ENCODE data around the gene FMR1NB.

DNA sequence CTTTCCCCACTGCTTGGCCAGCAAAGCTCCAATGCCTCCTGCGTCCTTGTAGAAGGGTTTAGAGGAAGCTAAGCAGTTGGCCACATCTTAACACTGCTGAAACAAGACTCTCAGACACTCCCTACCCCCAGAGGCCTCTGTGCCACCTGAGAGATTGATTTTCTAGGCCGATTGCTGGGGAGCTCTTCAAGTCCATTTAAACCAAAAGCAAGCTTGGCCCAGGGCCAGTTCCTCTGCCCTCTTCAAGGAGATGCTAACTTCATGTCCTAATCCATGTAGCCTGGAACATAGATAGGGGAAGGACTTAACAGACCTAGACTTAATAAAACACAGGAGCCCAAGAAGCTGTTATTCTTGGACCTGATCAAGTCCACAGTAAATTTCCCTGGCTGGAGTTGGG is 27.2 kb upstream of the FMR1NB start:
- TF ChIP-seq, protein P1, sequence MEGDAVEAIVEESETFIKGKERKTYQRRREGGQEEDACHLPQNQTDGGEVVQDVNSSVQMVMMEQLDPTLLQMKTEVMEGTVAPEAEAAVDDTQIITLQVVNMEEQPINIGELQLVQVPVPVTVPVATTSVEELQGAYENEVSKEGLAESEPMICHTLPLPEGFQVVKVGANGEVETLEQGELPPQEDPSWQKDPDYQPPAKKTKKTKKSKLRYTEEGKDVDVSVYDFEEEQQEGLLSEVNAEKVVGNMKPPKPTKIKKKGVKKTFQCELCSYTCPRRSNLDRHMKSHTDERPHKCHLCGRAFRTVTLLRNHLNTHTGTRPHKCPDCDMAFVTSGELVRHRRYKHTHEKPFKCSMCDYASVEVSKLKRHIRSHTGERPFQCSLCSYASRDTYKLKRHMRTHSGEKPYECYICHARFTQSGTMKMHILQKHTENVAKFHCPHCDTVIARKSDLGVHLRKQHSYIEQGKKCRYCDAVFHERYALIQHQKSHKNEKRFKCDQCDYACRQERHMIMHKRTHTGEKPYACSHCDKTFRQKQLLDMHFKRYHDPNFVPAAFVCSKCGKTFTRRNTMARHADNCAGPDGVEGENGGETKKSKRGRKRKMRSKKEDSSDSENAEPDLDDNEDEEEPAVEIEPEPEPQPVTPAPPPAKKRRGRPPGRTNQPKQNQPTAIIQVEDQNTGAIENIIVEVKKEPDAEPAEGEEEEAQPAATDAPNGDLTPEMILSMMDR (CRISPR knock-in tag; IDR thresholded peaks at IDR 0.05) = no peak
- TF ChIP-seq ZSCAN22 (CRISPR knock-in tag; IDR thresholded peaks at IDR 0.05) (no peak), TRIM24 (CRISPR knock-in tag; IDR thresholded peaks at IDR 0.05) (no peak), RFX5 (IDR thresholded peaks at IDR 0.05; ENCODE audit: low read depth, low read length) (no peak), POLR2A (IDR thresholded peaks at IDR 0.05; ENCODE audit: insufficient read depth in 1 of 2, low read depth in 2 of 2, low read length in 2 of 2) (no peak), NFRKB (IDR thresholded peaks at IDR 0.05) (no peak), ZNF543 (CRISPR knock-in tag; IDR thresholded peaks at IDR 0.05) (no peak), ZZZ3 (CRISPR knock-in tag; IDR thresholded peaks at IDR 0.05; ENCODE audit: borderline replicate concordance) (no peak), ZNF274 (CRISPR knock-in tag; IDR thresholded peaks at IDR 0.05) (no peak), EZH2 (conservative IDR thresholded peaks at IDR 0.05; ENCODE audit: low read depth, low read length) (no peak), ZFP37 (CRISPR knock-in tag; IDR thresholded peaks at IDR 0.05; ENCODE audit: borderline replicate concordance) (no peak), HDAC6 (IDR thresholded peaks at IDR 0.05; ENCODE audit: low read depth, low read length) (no peak)
- TF ChIP-seq, protein P2, sequence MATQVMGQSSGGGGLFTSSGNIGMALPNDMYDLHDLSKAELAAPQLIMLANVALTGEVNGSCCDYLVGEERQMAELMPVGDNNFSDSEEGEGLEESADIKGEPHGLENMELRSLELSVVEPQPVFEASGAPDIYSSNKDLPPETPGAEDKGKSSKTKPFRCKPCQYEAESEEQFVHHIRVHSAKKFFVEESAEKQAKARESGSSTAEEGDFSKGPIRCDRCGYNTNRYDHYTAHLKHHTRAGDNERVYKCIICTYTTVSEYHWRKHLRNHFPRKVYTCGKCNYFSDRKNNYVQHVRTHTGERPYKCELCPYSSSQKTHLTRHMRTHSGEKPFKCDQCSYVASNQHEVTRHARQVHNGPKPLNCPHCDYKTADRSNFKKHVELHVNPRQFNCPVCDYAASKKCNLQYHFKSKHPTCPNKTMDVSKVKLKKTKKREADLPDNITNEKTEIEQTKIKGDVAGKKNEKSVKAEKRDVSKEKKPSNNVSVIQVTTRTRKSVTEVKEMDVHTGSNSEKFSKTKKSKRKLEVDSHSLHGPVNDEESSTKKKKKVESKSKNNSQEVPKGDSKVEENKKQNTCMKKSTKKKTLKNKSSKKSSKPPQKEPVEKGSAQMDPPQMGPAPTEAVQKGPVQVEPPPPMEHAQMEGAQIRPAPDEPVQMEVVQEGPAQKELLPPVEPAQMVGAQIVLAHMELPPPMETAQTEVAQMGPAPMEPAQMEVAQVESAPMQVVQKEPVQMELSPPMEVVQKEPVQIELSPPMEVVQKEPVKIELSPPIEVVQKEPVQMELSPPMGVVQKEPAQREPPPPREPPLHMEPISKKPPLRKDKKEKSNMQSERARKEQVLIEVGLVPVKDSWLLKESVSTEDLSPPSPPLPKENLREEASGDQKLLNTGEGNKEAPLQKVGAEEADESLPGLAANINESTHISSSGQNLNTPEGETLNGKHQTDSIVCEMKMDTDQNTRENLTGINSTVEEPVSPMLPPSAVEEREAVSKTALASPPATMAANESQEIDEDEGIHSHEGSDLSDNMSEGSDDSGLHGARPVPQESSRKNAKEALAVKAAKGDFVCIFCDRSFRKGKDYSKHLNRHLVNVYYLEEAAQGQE (IDR thresholded peaks at IDR 0.05; ENCODE audit: borderline replicate concordance in 1 of 2, low read depth in 1 of 2, low read length in 2 of 2) = no peak
- TF ChIP-seq, protein P3, sequence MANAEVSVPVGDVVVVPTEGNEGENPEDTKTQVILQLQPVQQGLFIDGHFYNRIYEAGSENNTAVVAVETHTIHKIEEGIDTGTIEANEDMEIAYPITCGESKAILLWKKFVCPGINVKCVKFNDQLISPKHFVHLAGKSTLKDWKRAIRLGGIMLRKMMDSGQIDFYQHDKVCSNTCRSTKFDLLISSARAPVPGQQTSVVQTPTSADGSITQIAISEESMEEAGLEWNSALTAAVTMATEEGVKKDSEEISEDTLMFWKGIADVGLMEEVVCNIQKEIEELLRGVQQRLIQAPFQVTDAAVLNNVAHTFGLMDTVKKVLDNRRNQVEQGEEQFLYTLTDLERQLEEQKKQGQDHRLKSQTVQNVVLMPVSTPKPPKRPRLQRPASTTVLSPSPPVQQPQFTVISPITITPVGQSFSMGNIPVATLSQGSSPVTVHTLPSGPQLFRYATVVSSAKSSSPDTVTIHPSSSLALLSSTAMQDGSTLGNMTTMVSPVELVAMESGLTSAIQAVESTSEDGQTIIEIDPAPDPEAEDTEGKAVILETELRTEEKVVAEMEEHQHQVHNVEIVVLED (CRISPR knock-in tag; IDR thresholded peaks at IDR 0.05; ENCODE audit: borderline replicate concordance) = no peak
